Activated CD4-positive, alpha-beta T cell treated with anti-CD3 and anti-CD28 coated beads, Interleukin-2, amount 50 U/mL, for 48 hours (primary cell): ENCODE results near the gene TNFRSF12A.
"Not testable (repeated sequence)": the region's sequence is repeated elsewhere in the genome, so short reads cannot be mapped to it uniquely, and the experiment has no call there.

Source experiments
- DNase-seq, 2 experiments: peaks; one replicate each; pipeline ENCODE4 v3.0.0-alpha.2; 2020

TNFRSF12A gene

GRCh38 chr16:3051494-3051893 lies 31.3 kb downstream of the TNFRSF12A start:
- no peak for DNase-seq

GRCh38 chr16:3052571-3053329 lies 32.6 kb downstream of the TNFRSF12A start:
- peak in 1 of 2 experiments; percentile 48 for DNase-seq

GRCh38 chr16:3053330-3053710 lies 33.2 kb downstream of the TNFRSF12A start:
- not testable (repeated sequence) for DNase-seq

GRCh38 chr16:3054965-3055733 lies 35.0 kb downstream of the TNFRSF12A start:
- DNase-seq: no peak

GRCh38 chr16:3055734-3056115 lies 35.6 kb downstream of the TNFRSF12A start:
- not testable (repeated sequence) for DNase-seq

- DNase-seq: no peak
Measured at GRCh38 chr16:3056336-3057180, 36.4 kb downstream of the TNFRSF12A start.

- DNase-seq: no peak
Measured at GRCh38 chr16:3057181-3058138, 37.3 kb downstream of the TNFRSF12A start.

- peak; percentile 59 to 66 for DNase-seq
Measured at GRCh38 chr16:3058139-3059030, 38.2 kb downstream of the TNFRSF12A start.

- peak; percentile 89 to 90 for DNase-seq
Measured at GRCh38 chr16:3059041-3059722, 39.0 kb downstream of the TNFRSF12A start.

- no peak for DNase-seq
Measured at GRCh38 chr16:3059723-3060242, 39.6 kb downstream of the TNFRSF12A start.

GRCh38 chr16:3060339-3061127 lies 40.4 kb downstream of the TNFRSF12A start:
- DNase-seq: no peak

- no peak for DNase-seq
Measured at GRCh38 chr16:3062553-3062952, 42.4 kb downstream of the TNFRSF12A start.

- DNase-seq: no peak
Measured at GRCh38 chr16:3063625-3064386, 43.6 kb downstream of the TNFRSF12A start.

GRCh38 chr16:3065069-3065741 lies 45.0 kb downstream of the TNFRSF12A start, which contains the start of gene IL32:
Gene IL32 (plus strand): TSS chr16:3065640. CDS start chr16:3065812, 172 bp downstream.
- DNase-seq: peak; percentile 85 to 89

GRCh38 chr16:3065742-3066439 lies 45.7 kb downstream of the TNFRSF12A start:
- peak in 1 of 2 experiments; percentile 46 for DNase-seq

GRCh38 chr16:3066440-3066748 lies 46.2 kb downstream of the TNFRSF12A start:
- peak in 1 of 2 experiments; percentile 37 for DNase-seq

GRCh38 chr16:3068487-3068886 lies 48.3 kb downstream of the TNFRSF12A start:
- DNase-seq: no peak
